GM18526 (cell line): Measurements from ENCODE around the gene FOXF2.

Experiments used
- POLR2A ChIP-seq: IDR thresholded peaks from 3 replicates; pipeline ENCODE4 v1.6.1; 2011; ENCODE audit not compliant: insufficient read length; ENCODE audit errors: extremely low read depth

FOXF2 gene

GRCh38 chr6:1395941-1396908 is 6.8 kb downstream of the FOXF2 start:
- no peak for TF ChIP-seq POLR2A

GRCh38 chr6:1396952-1397868 is 7.8 kb downstream of the FOXF2 start:
- no peak for TF ChIP-seq POLR2A

- TF ChIP-seq POLR2A, result no peak
These were observed 9.9 kb downstream of the FOXF2 start for GRCh38 chr6:1399085-1399780.

- TF ChIP-seq POLR2A, result no peak
These were observed 10.9 kb downstream of the FOXF2 start for GRCh38 chr6:1400126-1400850.

- TF ChIP-seq POLR2A, result no peak
These were observed 13.0 kb downstream of the FOXF2 start for GRCh38 chr6:1402369-1402768.

GRCh38 chr6:1402868-1403267 is 13.5 kb downstream of the FOXF2 start:
- no peak for TF ChIP-seq POLR2A

GRCh38 chr6:1403851-1404712 is 14.7 kb downstream of the FOXF2 start:
- TF ChIP-seq POLR2A, result no peak

- no peak for TF ChIP-seq POLR2A
These were observed 15.3 kb downstream of the FOXF2 start for GRCh38 chr6:1404713-1405098.

- TF ChIP-seq POLR2A, result no peak
These were observed 15.8 kb downstream of the FOXF2 start for GRCh38 chr6:1405221-1405620.

- TF ChIP-seq POLR2A, result no peak
These were observed 17.1 kb downstream of the FOXF2 start for GRCh38 chr6:1406306-1407072.

- no peak for TF ChIP-seq POLR2A
These were observed 18.2 kb downstream of the FOXF2 start for GRCh38 chr6:1407499-1407990.

GRCh38 chr6:1409774-1410465 is 20.5 kb downstream of the FOXF2 start:
- no peak for TF ChIP-seq POLR2A
